GM19452 (cell line): Measurements from ENCODE around the gene MYOZ2.
"Not testable (repeated sequence)": the region's sequence is repeated elsewhere in the genome, so short reads cannot be mapped to it uniquely, and the experiment has no call there.

ENCODE experiments used
- ATAC-seq: cut with Tn5 transposase; IDR thresholded peaks from one replicate; pipeline ENCODE4 v1.9.1; 2021; ENCODE audit not compliant: unreplicated experiment

Gene MYOZ2

DNA sequence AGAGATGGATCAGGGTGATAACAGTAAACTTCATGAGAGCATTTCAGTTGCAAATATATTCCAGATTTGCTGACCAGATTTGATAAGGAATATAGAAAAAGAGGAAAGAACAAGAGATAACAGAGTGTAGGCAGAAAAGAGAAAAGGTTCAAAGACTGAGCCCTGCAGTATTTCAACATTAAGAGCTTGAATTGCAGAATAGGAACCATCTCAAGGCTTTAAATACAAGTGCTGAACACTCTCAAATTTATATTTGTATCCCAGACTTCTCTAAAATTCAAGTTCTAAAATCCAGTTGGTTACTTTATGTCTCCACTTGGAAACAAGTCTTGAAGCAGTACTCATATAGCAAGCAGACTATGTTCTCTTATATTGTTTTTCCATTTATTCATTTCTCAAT, 9.7 kb upstream of the MYOZ2 start:
- ATAC-seq: no peak

DNA sequence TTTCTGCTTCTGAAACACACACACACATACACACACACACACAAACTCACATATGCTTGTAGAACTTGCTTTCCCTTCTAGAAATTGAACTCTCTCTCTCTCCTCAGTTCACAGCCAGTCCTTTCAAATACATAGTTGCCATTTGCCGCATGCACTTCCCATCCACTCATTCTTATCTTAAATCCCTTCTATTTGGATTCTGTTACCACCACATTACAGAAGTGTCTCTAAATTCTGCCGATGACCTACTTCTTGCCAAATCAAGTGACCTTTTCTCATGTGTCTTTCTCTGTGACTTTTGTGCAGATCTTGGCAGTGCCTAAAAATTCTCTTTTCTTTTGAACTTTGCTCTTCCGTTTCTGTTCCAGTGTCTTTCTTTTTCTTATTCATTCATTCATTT, 7.5 kb upstream of the MYOZ2 start:
- ATAC-seq: no peak

DNA sequence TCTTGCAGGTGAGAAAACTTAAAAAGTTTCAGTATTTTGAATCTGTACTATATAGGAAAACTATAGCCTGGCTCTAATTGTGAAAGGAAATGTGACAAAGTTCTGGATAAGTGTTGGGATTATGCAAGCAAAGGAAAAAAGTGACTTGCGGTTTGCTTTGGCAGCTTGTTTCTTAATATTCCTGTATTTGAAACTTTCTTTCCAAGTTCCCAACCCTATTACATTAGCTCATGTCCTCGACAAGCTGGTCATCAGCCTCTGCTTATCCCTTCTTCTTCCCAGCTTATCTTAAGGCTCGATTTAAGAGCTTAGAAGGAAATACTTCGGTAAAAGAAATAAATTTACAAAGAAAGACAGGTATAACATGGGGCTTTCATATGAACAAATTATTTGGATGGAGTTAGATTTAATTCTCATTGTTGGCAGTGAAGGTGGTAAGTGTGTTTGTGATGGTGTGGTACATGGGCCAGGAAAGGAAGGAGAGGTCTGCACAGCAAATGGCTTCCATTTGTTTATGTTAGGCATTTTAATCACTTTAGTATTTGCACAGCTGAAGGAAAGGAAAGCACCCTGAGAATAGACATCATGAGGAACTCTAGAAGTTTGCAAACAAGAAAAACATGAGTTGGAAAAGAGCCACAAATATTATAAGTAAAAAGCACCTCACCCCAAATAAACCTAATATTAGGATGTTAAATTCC, 5.1 kb upstream of the MYOZ2 start:
- no peak for ATAC-seq

DNA sequence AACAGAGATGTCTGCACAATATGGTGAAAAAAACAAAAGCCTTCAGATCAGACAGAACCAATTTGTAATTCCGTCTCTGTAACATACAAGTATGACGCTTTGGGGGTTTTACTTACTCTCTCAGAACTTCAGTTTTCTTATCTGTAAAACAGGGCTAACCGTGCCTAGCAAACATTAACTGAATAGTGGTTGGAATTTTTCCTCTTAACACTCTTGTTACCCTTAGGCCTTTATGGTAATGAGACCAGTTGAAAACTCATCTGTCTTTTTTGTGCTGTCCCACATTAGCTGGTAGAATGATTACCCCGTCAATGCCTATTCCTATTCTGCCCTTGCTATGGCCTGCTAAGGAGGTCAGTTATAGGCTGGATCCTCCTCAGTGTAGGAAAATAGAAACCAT, 4.5 kb upstream of the MYOZ2 start:
- ATAC-seq: no peak

DNA sequence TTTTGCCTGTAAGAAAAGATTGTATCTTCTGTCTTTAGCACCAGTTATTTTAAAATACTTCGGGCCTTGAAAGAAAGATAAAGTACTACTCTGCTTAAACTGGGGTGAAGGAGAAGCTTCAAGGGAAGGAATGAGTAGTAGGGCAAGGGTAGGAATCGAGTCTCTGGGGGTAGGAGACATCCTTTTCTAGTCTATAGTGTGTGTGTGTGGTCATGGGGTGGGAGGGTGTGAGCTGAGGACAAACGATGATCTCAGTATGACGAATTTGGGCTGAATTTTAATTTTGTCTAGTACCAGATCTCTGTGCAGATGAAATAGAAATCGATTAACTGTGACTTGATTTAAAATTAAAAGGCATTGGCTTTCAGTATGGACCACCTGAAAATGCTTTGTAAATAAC, 3.3 kb upstream of the MYOZ2 start:
- ATAC-seq: no peak

DNA sequence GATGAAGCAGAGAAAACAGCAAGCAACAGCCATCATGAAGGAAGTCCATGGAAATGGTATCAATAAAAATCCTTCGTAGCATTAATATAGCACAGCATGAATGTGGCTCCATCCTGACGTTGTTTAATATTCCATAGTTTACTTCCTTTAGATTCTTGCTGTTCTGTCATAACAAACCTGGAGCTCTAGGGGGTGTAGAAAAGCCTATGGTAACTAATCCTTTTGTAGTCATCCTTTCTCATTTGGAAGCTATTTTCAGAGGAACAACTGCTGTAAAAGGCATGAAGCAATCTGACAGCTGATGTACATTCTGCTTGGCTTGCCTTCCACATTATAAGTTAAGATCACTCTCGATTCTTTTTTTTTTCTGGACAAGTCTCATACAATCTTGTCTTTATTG, 914 bp downstream of the MYOZ2 start:
- ATAC-seq: no peak

DNA sequence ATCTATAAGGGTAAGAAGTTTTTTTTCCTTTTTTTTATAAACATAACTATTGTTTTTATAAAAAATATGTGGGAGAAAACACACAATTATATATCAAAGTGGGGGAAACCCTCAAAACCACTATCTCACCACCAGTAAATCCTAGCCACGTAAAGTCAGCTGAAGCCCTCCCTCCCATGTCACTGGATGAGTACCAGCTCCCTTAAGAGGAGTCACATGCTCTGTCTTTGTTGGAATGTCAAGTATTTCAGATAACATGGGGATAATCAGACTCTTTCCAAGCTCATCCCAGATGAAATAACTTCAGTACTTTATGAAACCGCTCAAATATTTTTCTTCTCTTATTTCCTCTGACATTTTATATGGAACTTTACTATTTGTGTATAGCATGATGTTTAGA, 2.4 kb downstream of the MYOZ2 start:
- ATAC-seq: no peak

DNA sequence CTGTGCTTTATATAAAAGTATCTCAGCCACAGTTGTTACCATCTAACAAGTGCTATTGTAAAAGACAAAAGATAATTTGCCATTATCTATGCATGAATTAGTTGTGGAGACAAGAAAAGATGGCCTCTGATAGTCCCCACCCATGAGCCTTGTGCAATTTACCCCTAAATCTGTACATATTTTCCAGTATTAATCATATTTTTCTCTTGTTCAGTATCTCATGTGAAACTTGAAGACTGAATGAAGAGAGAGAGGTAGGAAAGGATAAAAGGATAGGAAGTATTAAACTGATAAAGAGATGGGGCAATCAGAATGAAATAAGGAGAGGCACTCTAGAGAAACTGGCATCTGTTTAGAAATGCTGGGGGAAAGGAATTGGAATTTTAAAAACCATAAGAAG, 3.7 kb downstream of the MYOZ2 start:
- ATAC-seq: no peak

DNA sequence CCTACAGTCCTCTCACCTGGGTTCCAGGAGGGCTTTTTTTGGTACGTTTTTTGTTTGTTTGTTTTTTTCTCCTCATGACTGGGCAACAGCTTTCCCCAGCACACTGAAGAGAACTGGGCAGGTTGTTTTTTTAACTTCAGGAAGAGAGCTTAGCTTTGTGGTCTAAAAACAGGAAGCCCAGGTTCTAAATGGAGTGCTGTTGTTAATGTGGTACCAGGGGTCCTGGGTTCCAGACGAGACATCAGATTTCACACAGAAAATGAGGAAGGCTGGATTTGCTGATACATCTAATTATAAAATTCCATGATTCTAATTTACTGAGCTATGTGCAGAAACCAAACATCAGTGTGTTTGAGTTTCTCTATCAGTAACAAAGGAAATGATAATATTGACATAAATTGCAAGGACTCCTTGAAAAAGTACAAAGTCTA, 4.2 kb downstream of the MYOZ2 start:
- ATAC-seq: no peak

DNA sequence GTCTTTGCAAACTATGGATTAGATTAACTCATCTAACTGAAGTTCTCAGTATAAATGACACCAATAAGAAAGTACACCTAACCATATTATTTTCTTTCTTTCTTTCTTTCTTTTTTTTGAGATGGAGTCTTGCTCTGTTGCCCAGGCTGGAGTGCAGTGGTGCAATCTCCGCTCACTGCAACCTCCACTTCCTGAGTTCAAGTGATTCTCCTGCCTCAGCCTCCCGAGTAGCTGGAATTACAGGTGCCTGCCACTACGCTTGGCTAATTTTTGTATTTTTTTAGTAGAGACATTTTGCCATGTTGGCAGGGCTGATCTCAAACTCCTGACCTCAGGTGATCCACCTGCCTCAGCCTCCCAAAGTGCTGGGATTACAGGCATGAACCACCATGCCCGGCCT, 5.7 kb downstream of the MYOZ2 start:
- ATAC-seq: not testable (repeated sequence)

DNA sequence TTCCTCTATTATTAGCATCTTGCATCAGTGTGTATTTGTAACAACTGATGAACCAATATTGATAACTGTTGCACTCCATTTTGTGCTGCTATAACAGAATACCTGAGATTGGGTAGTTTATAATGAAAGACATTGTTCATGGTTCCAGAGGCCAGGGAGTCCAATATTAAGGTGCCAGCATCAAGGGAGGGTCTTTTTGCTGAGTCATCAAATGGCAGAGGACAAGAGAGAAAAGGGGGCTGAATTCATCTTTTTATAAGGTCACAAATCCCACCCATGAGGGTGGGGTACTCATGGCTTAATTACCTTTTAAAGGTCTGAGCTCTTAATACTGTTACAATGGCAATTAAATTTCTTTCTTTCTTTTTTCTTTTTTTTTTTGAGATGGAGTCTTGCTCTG, 7.2 kb downstream of the MYOZ2 start:
- ATAC-seq: no peak

DNA sequence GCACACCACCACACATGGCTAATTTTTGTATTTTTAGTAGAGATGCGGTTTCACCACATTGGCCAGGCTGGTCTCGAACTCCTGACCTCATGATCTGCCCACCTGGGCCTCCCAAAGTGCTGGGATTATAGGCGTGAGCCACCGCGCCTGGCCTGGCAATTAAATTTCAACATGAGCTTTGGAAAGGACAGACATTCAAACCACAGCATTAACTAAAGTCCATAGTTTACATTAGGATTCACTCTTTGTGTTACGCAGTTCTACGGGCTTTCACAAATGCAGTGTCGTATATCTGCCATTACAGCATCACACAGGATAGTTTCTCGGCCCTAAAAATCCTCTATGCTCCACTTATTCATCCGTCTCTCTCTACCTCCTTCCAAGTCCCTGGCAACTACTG, 7.7 kb downstream of the MYOZ2 start:
- not testable (repeated sequence) for ATAC-seq

DNA sequence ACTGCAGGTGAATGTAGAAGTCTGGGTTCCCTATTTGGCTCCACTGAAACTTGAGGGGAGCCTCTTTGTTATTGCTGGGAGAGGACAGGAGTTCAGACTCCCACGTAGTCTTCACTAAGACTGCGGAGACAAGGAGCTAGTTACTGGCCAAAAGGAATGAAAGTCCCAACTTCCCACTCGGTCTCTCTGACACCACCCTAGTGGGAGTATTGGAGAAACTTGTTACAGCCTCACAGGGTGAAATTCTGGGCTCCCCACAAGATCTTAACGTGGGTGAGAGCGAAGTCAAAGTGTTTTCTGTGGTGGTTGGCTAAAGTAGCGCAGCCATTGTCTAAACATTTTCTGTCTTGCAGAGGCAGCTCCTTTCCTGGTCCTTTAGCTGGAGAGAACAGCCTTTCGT, 13.5 kb downstream of the MYOZ2 start:
- ATAC-seq: no peak

DNA sequence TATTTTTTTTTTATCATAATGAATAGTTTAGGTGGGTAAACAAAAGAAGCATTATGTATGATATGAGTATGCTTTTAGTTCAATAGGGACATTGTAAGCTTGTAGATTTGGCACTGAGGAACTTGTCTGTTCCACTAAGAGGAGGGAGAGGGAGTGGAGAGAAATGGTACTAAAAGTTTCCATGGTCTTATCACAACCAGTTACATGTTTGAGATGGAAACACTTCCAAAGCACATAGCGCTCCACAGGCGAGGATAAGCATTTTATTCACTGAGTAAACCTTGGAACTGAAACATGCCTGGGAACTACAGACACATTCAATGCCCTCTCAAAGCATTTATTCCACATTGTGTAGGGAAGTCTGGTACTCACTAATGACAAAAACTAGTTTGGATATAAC, 15.5 kb downstream of the MYOZ2 start:
- no peak for ATAC-seq

DNA sequence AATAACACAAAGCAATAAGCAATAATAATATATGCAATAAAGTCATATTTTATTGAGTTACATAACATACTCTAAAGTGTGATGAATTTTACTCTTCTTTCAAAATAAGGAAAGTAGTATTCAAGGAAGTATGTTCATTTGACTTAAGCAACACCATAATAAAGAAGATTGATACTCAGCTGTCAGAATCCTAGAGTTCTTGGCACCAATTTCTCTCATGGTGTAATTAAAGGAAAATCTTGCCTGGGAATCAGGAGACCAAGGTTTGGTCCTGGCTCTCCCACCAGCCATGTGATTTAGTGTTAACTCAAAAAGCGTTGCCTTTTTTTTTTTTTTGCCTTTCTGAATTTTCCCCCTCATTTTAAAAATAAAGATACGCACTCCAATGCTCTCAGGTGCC, 17.1 kb downstream of the MYOZ2 start:
- no peak for ATAC-seq

DNA sequence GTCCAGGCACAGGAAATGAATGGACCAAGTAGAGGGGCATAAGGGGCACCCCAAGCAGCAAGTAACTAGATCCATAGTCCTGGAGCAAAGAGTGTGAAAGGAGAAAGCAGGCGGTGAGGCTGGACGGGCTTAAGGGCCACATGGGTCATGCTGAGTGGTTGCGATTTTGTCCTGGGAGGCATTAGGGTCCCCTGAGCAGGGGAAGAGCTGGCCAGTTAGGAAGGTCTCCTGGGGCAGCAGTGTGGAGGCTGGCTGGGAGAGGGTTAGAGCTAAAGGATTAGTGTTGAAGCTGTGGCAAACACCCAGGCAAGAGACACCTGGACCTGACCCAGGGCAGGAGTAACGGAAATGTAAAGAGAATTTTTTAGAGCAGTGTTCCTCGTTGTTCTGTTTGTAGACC, 26.5 kb downstream of the MYOZ2 start:
- ATAC-seq: no peak

DNA sequence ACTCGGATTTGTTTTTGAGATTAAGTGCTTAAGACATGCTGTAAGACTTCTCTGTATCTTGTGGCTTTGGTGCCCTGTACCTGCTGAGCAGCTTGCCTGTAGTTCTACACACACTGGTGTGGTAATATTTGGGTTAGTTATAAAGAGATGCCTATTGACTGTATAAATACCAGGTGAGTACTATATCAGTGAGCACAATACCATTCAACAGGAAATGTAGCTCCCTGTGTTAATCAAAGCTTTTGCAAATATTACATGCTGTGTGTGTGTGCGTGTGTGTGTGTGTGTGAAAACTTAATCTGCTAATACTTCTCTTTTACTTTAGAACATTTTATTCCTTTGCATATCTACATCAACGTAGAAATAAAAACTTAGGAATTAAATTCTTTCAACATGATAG, 30.1 kb downstream of the MYOZ2 start:
- no peak for ATAC-seq

DNA sequence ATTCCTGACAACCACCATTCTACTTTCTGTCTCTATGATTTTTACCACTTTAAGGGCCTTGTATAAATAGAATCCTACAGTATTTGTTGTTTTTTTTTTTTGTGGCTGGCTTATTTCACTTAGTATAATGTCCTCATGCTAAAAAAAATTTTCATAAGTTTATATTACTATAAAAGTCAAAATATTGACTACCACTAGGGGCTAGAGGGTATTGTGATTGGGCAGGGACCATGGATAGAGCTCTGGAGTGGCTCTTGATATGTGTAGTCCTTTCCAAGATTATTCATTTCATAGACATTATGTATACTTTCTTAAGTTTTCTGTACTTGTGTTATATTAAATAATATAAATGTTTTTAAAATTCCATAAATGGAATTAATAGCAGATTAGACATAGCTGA, 34.6 kb downstream of the MYOZ2 start:
- no peak for ATAC-seq

DNA sequence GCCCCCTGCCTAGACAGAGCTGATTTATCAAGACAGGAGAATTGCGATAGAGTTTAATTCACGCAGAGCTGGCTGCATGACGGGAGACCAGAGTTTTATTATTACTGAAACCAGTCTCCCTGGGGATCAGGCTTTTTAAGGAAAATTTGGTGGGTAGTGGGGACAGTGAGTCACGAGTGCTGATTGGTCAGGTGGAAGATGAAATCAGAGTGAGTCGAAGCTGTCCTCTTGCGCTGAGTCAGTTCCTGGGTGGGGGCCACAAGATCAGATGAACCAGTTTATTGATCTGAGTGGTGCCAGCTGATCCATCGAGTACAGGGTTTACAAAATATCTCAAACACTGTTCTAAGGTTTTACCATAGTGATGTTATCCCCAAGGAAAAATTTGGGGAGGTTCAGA, 36.6 kb downstream of the MYOZ2 start:
- no peak for ATAC-seq

DNA sequence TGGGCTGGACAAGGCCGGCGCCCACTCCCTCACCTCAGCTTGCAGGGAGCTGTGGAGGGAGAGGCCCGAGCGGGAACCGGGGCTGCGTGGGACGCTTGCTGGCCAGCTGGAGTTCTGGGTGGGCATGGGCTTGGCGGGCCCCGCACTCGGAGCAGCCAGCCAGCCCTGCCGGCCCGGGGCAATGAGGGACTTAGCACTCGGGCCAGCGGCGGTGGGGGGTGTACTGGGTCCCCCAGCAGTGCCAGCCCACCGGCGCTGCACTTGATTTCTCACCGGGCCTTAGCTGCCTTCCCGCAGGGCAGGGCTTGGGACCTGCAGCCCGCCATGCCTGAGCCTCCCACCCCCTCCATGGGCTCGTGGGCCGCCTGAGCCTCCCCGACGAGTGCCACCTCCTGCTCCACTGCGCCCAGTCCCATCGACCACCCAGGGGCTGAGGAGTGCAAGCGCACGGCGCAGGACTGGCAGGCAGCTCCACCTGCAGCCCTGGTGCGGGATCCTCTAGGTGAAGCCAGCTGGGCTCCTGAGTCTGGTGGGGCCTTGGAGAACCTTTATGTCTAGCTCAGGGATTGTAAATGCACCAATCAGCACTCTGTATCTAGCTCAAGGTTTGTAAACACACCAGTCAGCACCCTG, 38.2 kb downstream of the MYOZ2 start:
- not testable (repeated sequence) for ATAC-seq

DNA sequence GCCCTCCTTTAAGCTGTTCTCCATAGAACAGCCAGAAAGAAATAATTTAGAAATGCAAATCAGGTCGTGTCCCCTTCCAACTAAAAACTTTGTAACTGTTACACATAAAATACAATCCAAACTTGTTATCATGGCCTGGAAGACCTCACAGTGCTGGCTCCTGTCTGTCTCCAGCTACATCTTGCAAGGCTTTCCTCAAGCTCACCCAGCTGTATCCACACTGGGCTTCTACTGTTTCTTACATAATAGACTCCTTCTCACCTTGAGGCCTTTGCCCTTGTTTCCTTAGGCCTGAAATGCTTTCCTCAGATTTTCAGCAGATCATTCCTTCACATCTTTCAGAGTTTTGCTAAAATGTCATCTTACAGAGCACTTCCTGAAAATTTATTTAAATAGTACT, 43.4 kb downstream of the MYOZ2 start:
- ATAC-seq: no peak

DNA sequence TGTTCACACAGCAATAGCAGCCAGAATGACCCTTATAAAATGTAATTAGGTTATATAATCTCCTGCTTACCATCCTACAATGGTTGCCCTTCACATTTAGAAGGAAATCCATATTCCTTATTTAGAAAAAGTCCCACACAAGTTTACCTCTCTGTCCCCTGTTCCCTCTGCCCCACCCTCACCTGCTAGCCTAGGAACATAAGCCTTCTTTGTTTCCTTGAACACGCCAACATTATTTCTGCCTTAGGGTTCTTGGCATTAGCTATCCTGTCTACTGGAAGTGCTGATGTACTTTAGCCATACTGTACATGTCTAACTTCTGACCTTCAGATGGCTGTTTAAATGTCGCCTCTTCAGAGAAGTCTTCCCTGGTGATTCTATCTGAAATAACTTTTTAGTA, 48.5 kb downstream of the MYOZ2 start:
- ATAC-seq: no peak

DNA sequence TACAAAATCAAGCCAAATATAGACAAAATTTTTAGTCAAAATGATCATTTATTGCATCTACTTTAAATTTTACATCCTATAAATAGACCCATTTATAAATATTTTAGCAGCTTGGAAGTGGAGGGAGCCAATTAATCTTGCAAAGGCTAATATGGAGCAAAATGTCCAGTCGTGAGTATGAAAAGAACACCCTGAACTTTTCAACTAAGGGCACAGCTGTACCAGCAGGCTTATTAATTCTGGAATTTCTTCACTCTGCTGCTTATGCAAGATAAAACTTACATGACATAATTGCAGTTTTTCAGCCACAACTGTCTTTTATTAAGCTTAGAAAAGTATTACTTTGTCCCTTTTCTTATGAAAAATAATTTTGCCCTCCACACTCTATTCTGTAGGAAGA, 54.0 kb downstream of the MYOZ2 start:
- no peak for ATAC-seq
